Astrocyte (in vitro differentiated cells and primary cell): ENCODE measurements around the gene ZNF277.

ENCODE experiments used
- CTCF ChIP-seq: IDR thresholded peaks from 2 replicates; pipeline ENCODE4 v1.5.1; 2011; ENCODE audit warnings: low read depth, mild to moderate bottlenecking, inconsistent platforms, low read length, moderate library complexity; ENCODE audit not compliant: insufficient read depth
- EZH2 ChIP-seq: IDR thresholded peaks from 2 replicates; pipeline ENCODE4 v1.6.1; 2012; ENCODE audit warnings: mild to moderate bottlenecking, low read length, inconsistent platforms; ENCODE audit not compliant: insufficient read depth

GRCh38 chr7:112390167-112390566 lies 183.7 kb downstream of the ZNF277 start:
- TF ChIP-seq CTCF (no peak), EZH2 (no peak)
